Motor neuron (in vitro differentiated cells): Measurements from ENCODE around the gene HSD17B4. TPM values are rescaled to one million over a fixed set of nuclear protein-coding genes. Genes with fewer than 3 reads are reported as not detected.
"Not testable (repeated sequence)": the region's sequence is repeated elsewhere in the genome, so short reads cannot be mapped to it uniquely, and the experiment has no call there.

Experiments
- ATAC-seq, 8 experiments: fragments of 200-7000 bp; cut with Tn5 transposase; replicated peaks in 6 of 8; 2 replicates each; pipeline ENCODE4 v1.8.0; 2021; ENCODE audit warnings: mild to moderate bottlenecking in 8 of 8, moderate library complexity in 8 of 8
- H3K27ac ChIP-seq, 2 donors: fragments of 250-450 bp; sonication (Bioruptor Pico); 2 replicates each; pipeline ENCODE4 v1.9.0; 2021; ENCODE audit warnings: antibody characterized with exemption in 2 of 2, mild to moderate bottlenecking in 2 of 2, moderate library complexity in 1 of 2
- H3K4me1 ChIP-seq, 2 donors: fragments of 250-450 bp; sonication (Bioruptor Pico); replicated peaks in 1 of 2; 2 replicates each; pipeline ENCODE4 v1.6.1; 2021; ENCODE audit warnings: antibody characterized with exemption in 2 of 2, mild to moderate bottlenecking in 2 of 2, moderate library complexity in 1 of 2
- H3K4me3 ChIP-seq, 5 donors: fragments of 250-450 bp; sonication (Bioruptor Pico); 2 replicates each; pipeline ENCODE4 v1.9.0; 2021; ENCODE audit warnings: antibody characterized with exemption in 5 of 5, mild to moderate bottlenecking in 5 of 5, moderate library complexity in 4 of 5
- WGBS, 10 experiments: fragments of 450-650 bp; shearing (Covaris generic); methylation state at CpG; one replicate each; pipeline ENCODE4 v1.0.0; 2022; 5-methylcytosine and 5-hydroxymethylcytosine counted together
- in situ Hi-C, 9 experiments: fragments of 400-800 bp; cut with MboI; loops; one replicate each; pipeline ENCODE4 v1.15.0; 2021; ENCODE audit warnings: low sequenced_read_pairs in 9 of 9, low pct_unique_long_range_greater_than_20kb in 2 of 9; ENCODE audit not compliant: unreplicated experiment in 9 of 9
- total RNA-seq, 8 experiments: library from RNA; unstranded; fragments of 300-600 nt; gene quantifications; 2 replicates each; pipeline versions ENCODE4 v1.2.3 to v1.2.4, GENCODE V29; 2022

The HSD17B4 gene
- total RNA-seq, 8 experiments from 2014 or later, result 68.4 to 149 (median 85.2) TPM

- WGBS, 10 experiments, result 20 to 100% (median 87%) methylated on average over 1 to 3 of the region's 3 CpGs; no CpG with 5 or more reads in 5 of the 10 experiments
- H3K4me1 ChIP-seq, result no peaks in the 10 kb centered on the region
- no peak overlapping the region for H3K4me3 ChIP-seq
- ATAC-seq, result no peak
- in situ Hi-C loops, result no loop called here
- no peak overlapping the region for H3K27ac ChIP-seq
Observed at GRCh38 chr5:119470105-119470763, 17.9 kb downstream of the HSD17B4 start.

DNA sequence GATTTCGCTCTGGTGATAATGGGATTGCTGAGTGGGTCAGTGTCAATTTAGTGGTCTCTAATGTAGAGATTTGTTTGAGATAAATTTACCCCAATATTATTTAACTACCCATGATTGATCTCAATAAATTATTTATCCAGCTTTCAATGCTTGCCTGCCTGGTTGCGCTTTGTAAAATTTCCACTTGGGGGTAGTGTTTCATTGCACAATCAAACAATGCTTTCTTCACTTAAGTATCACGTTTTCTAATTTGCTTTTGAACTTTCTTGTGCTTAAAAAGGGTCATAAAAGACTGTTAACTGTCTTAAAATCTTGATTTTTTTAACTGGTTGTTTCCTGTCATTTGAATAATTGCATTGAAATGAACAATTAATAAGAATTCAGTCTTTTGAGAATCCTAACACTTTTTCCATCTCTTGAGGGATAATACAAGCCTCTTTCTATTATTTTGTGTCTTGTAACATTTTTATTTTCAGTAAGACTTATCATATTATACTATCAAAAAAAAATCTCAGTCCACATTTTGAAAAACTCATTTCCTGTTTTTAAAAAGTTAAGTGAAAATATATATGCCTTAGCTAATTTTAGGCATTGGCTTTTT is 18.7 kb downstream of the HSD17B4 start:
- Histone ChIP-seq H3K4me3 (no peak overlapping the region), H3K4me1 (no peaks in the 10 kb centered on the region), H3K27ac (no peak overlapping the region)
- ATAC-seq, result peak in 1 of 8 experiments; percentile 38
- WGBS, 10 experiments, result 44 to 83% (median 61%) methylated on average over 2 to 3 of the region's 3 CpGs
- in situ Hi-C loops, result no loop called here

GRCh38 chr5:119473241-119473640 is 20.9 kb downstream of the HSD17B4 start:
- WGBS, 10 experiments, result 50 to 100% (median 100%) methylated on average over 1 of the region's 1 CpG; no CpG with 5 or more reads in 6 of the 10 experiments
- Histone ChIP-seq H3K4me1 (no peaks in the 10 kb centered on the region), H3K4me3 (no peak overlapping the region), H3K27ac (no peak overlapping the region)
- in situ Hi-C loops, result no loop called here
- ATAC-seq, result no peak

DNA sequence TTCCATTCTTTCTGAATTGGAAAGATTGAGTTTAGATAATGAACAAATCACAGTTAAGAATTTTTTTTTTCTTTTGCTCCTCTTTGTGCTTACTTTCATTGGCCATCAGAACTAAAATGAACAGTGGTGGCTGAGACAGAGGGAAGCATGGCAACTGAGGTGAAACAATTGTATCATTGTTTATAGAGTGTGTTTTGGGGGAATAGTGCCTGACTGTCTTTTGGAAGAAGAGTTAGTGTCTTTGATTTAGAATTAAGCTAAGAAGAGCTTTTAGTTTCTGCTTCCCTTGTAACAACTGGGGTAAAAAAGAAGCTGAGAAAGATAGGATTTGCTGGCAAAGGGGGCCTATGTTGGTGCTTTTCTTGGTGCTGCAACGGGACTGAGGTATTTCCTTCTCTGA is 24.0 kb downstream of the HSD17B4 start:
- no peak overlapping the region for H3K4me3 ChIP-seq

DNA sequence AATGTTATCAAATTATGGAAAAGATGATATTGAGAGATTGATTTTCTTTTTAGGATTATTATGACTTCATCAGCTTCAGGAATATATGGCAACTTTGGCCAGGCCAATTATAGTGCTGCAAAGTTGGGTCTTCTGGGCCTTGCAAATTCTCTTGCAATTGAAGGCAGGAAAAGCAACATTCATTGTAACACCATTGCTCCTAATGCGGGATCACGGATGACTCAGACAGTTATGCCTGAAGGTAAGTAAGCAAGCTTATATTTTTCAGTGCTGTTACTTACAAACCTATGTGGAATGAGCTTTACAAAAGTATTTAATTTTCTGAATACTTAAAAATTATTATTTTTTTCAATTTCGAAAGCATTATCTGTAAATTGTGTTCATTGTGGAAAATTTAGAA is 26.5 kb downstream of the HSD17B4 start:
- H3K4me3 ChIP-seq, result no peak overlapping the region
- H3K27ac ChIP-seq, result no peak overlapping the region
- H3K4me1 ChIP-seq, result no peaks in the 10 kb centered on the region
- 80 to 100% (median 100%) methylated on average over 2 to 3 of the region's 3 CpGs for WGBS, 10 experiments
- no peak for ATAC-seq
- in situ Hi-C loops, result no loop called here

More for the DNA sequence above, 24.0 kb downstream of the HSD17B4 start:
- in situ Hi-C loops, result no loop called here
- ATAC-seq, result peak in 1 of 8 experiments; percentile 32
- no peak overlapping the region for H3K27ac ChIP-seq
- no peaks in the 10 kb centered on the region for H3K4me1 ChIP-seq
- WGBS, 10 experiments, result 25 to 100% (median 67%) methylated on average over 1 of the region's 1 CpG; no CpG with 5 or more reads in 5 of the 10 experiments

- H3K4me3 ChIP-seq, H3K27ac ChIP-seq, in situ Hi-C loops, H3K4me1 ChIP-seq, ATAC-seq: not testable (repeated sequence)
- 62% methylated on average over 3 of the region's 10 CpGs; no CpG with 5 or more reads in 9 of the 10 experiments for WGBS, 10 experiments
Observed at GRCh38 chr5:119480629-119481028, 28.3 kb downstream of the HSD17B4 start.

DNA sequence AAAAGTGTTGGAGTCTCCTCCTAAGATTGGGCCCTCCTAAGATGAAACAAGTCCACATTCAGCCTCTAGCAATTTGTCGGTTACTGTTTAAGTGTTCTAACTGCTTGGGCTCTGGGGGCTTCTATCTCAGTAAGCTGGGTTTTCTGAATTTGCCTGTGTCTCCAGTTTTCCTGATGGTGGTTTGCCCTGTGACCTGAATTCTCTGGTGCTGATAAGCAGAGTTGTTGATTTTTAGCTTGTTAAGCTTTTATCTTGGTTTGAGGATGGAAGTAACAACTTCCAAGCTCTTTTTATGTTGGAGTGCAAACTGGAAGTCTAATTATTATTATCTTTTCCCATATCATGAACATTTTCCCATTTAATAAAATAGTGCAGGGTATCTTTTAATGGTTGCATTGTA is 30.9 kb downstream of the HSD17B4 start:
- Histone ChIP-seq H3K4me1 (no peaks in the 10 kb centered on the region), H3K4me3 (no peak overlapping the region), H3K27ac (no peak overlapping the region)
- in situ Hi-C loops, result no loop called here
- 80 to 100% (median 100%) methylated on average over 1 of the region's 1 CpG; no CpG with 5 or more reads in 4 of the 10 experiments for WGBS, 10 experiments
- no peak for ATAC-seq

DNA sequence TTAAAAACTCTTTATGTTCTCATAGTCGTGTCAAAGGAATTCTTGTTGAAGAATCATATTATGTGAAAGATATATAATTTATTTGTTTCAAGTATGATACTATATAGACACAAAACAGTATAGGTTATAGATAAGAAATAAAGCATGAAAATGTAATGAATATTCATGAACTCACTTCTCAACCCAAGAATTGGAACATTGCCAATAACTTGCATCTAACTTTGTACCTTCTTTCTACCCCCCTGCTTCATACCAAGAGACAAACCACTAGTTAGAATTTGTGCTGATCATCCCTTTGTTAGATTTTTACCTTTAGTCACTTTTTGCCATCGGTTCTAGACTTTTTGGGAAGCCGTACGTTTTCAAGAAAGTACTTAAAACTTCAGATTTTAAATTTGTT is 32.6 kb downstream of the HSD17B4 start:
- Histone ChIP-seq H3K27ac (no peak overlapping the region), H3K4me3 (no peak overlapping the region), H3K4me1 (no peaks in the 10 kb centered on the region)
- no peak for ATAC-seq
- in situ Hi-C loops, result no loop called here
- WGBS, 10 experiments, result 93 to 100% (median 100%) methylated on average over 1 to 4 of the region's 4 CpGs

GRCh38 chr5:119501671-119502179 is 49.4 kb downstream of the HSD17B4 start:
- Histone ChIP-seq H3K27ac (no peak overlapping the region), H3K4me3 (no peak overlapping the region), H3K4me1 (no peaks in the 10 kb centered on the region)
- 50 to 100% (median 95%) methylated on average over 1 to 2 of the region's 2 CpGs; no CpG with 5 or more reads in 2 of the 10 experiments for WGBS, 10 experiments
- no peak for ATAC-seq
- in situ Hi-C loops, result no loop called here

DNA sequence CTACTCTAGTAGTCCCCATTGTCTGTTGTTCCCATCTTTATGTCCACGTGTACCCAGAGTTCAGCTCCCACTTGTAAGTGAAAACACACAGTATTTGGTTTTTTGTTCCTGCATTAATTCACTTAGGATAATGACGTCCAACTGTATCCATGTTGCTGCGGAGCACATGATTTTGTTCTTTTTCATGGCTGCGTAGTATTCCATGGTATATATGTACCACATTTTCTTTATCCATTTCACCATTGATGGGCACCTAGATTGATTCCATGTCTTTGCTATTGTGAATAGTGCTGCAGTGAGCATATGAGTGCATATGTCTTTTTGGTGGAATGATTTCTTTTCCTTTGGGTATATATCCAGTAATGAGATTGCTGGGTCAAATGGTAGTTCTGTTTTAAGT is 51.6 kb downstream of the HSD17B4 start:
- in situ Hi-C loops, H3K4me3 ChIP-seq, ATAC-seq, H3K4me1 ChIP-seq, H3K27ac ChIP-seq: not testable (repeated sequence)
- WGBS, 10 experiments, result 75 to 100% (median 90%) methylated on average over 1 to 4 of the region's 4 CpGs

- no peak overlapping the region for H3K27ac ChIP-seq
- no peak overlapping the region for H3K4me3 ChIP-seq
- no peaks in the 10 kb centered on the region for H3K4me1 ChIP-seq
- no peak for ATAC-seq
- 79 to 100% (median 95%) methylated on average over 1 of the region's 1 CpG; no CpG with 5 or more reads in 3 of the 10 experiments for WGBS, 10 experiments
- in situ Hi-C loops, result no loop called here
Observed at GRCh38 chr5:119512277-119512676, 60.0 kb downstream of the HSD17B4 start.

DNA sequence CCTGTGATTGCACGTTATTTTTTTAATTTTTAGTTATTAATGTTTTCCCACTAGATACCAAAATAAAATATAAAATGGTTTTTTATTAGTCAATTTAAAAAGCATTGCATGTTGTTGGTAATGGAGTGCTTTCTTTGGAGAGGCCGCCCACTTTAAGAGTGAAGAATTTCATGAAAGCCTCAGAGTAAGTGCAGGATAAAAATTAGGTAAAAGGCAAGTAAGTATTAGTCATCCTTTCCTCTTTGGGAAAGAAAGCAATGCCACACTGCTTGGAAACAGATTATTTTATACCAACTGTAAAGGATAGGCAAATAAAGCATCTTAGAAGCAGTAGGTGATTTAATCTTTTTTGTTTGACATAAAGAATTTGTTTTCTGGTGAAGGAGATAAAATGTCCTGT is 62.9 kb downstream of the HSD17B4 start:
- ATAC-seq, result no peak
- in situ Hi-C loops, result no loop called here
- no peak overlapping the region for H3K27ac ChIP-seq
- WGBS, 10 experiments, result 68 to 100% (median 100%) methylated on average over 1 to 2 of the region's 2 CpGs
- no peaks in the 10 kb centered on the region for H3K4me1 ChIP-seq
- H3K4me3 ChIP-seq, result no peak overlapping the region

- WGBS, 10 experiments, result 73% methylated on average over 3 of the region's 30 CpGs; no CpG with 5 or more reads in 9 of the 10 experiments
- H3K4me1 ChIP-seq, H3K27ac ChIP-seq, in situ Hi-C loops, H3K4me3 ChIP-seq, ATAC-seq: not testable (repeated sequence)
Observed at GRCh38 chr5:119517115-119517514, 64.8 kb downstream of the HSD17B4 start.
